ENCODE measurements around the gene OR4D2. TPM values are rescaled to one million over a fixed set of nuclear protein-coding genes. Genes with fewer than 3 reads are reported as not detected.

The OR4D2 gene
- total and polyA plus RNA-seq, 2 of the 13 experiments (the other 11 are each of a cell fraction or from before 2014, with no cell fraction given), result not detected

DNA sequence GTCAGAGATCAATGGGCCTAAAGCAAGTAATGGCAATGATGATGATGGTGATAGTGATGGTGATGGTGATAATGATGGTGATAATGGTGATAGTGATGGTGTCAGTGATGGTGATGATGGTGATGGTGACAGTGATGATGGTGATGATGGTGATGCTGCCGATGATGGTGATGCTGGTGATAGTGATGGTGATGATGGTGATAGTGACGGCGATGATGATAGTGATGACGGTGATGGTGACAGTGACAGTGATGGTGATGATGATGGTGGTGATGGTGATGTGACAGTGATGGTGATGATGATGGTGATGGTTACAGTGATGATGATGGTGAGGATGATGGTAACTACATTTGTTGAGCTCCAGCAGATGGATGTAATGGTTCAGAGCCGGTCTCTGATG is 49.4 kb upstream of the OR4D2 start (continued):
- TF ChIP-seq ZNF781 (CRISPR knock-in tag; IDR thresholded peaks at IDR 0.05; ENCODE audit: borderline replicate concordance, not compliant biosample characterization), result no peak
- TF ChIP-seq NONO (IDR thresholded peaks at IDR 0.05), result no peak
- TF ChIP-seq NONO (CRISPR knock-in tag; conservative IDR thresholded peaks at IDR 0.05), result no peak
- no peak for TF ChIP-seq ZNF441 (CRISPR knock-in tag; IDR thresholded peaks at IDR 0.05; ENCODE audit: borderline replicate concordance)
- TF ChIP-seq PCBP2 (optimal IDR thresholded peaks at IDR 0.05; ENCODE audit: low read depth, low read length, poor library complexity, severe bottlenecking), result no peak
- no peak for TF ChIP-seq ZFAT (CRISPR knock-in tag; conservative IDR thresholded peaks at IDR 0.05)
- no peak for TF ChIP-seq TCF12 (IDR thresholded peaks at IDR 0.05)
- no peak for TF ChIP-seq TCF12 (CRISPR knock-in tag; IDR thresholded peaks at IDR 0.05)
- TF ChIP-seq ZNF850 (CRISPR knock-in tag; conservative IDR thresholded peaks at IDR 0.05), result no peak
- TF ChIP-seq ZNF724P (CRISPR knock-in tag; IDR thresholded peaks at IDR 0.05; ENCODE audit: borderline replicate concordance), result no peak
- TF ChIP-seq ZNF256 (CRISPR knock-in tag; conservative IDR thresholded peaks at IDR 0.05), result no peak
- TF ChIP-seq ZMYM2 (CRISPR knock-in tag; IDR thresholded peaks at IDR 0.05), result no peak
- no peak for TF ChIP-seq ZNF317 (CRISPR knock-in tag; IDR thresholded peaks at IDR 0.05)
- TF ChIP-seq RBM39 (IDR thresholded peaks at IDR 0.05; ENCODE audit: low read depth, low read length, poor library complexity, severe bottlenecking), result no peak
- TF ChIP-seq SETDB1 (CRISPR knock-in tag; IDR thresholded peaks at IDR 0.05; ENCODE audit: borderline replicate concordance), result no peak
- no peak for TF ChIP-seq ATF3 (CRISPR knock-in tag; IDR thresholded peaks at IDR 0.05)
- no peak for TF ChIP-seq KLF11 (CRISPR knock-in tag; IDR thresholded peaks at IDR 0.05)
- TF ChIP-seq, protein P1, sequence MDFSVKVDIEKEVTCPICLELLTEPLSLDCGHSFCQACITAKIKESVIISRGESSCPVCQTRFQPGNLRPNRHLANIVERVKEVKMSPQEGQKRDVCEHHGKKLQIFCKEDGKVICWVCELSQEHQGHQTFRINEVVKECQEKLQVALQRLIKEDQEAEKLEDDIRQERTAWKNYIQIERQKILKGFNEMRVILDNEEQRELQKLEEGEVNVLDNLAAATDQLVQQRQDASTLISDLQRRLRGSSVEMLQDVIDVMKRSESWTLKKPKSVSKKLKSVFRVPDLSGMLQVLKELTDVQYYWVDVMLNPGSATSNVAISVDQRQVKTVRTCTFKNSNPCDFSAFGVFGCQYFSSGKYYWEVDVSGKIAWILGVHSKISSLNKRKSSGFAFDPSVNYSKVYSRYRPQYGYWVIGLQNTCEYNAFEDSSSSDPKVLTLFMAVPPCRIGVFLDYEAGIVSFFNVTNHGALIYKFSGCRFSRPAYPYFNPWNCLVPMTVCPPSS (IDR thresholded peaks at IDR 0.05), result 0 out of 2 replicates have a peak, but pooled peaks have one; percentile 83
- TF ChIP-seq, protein P2, sequence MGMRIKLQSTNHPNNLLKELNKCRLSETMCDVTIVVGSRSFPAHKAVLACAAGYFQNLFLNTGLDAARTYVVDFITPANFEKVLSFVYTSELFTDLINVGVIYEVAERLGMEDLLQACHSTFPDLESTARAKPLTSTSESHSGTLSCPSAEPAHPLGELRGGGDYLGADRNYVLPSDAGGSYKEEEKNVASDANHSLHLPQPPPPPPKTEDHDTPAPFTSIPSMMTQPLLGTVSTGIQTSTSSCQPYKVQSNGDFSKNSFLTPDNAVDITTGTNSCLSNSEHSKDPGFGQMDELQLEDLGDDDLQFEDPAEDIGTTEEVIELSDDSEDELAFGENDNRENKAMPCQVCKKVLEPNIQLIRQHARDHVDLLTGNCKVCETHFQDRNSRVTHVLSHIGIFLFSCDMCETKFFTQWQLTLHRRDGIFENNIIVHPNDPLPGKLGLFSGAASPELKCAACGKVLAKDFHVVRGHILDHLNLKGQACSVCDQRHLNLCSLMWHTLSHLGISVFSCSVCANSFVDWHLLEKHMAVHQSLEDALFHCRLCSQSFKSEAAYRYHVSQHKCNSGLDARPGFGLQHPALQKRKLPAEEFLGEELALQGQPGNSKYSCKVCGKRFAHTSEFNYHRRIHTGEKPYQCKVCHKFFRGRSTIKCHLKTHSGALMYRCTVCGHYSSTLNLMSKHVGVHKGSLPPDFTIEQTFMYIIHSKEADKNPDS (CRISPR knock-in tag; IDR thresholded peaks at IDR 0.05), result no peak
- no peak for TF ChIP-seq POGK (CRISPR knock-in tag; conservative IDR thresholded peaks at IDR 0.05)
- TF ChIP-seq KMT2B (CRISPR knock-in tag; IDR thresholded peaks at IDR 0.05), result no peak
- no peak for TF ChIP-seq SP140L (CRISPR knock-in tag; IDR thresholded peaks at IDR 0.05; ENCODE audit: borderline replicate concordance)
- TF ChIP-seq ATM (IDR thresholded peaks at IDR 0.05; ENCODE audit: borderline replicate concordance), result peak; percentile 61; the same call in 1 of the 2 replicates
- no peak for TF ChIP-seq NFATC3 (CRISPR knock-in tag; IDR thresholded peaks at IDR 0.05)
- no peak for TF ChIP-seq KDM4B (CRISPR knock-in tag; IDR thresholded peaks at IDR 0.05)
- TF ChIP-seq GATAD2A (CRISPR knock-in tag; IDR thresholded peaks at IDR 0.05), result no peak
- TF ChIP-seq, protein P3, sequence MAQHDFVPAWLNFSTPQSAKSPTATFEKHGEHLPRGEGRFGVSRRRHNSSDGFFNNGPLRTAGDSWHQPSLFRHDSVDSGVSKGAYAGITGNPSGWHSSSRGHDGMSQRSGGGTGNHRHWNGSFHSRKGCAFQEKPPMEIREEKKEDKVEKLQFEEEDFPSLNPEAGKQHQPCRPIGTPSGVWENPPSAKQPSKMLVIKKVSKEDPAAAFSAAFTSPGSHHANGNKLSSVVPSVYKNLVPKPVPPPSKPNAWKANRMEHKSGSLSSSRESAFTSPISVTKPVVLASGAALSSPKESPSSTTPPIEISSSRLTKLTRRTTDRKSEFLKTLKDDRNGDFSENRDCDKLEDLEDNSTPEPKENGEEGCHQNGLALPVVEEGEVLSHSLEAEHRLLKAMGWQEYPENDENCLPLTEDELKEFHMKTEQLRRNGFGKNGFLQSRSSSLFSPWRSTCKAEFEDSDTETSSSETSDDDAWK (CRISPR knock-in tag; IDR thresholded peaks at IDR 0.05), result no peak

Measured in HepG2 (cell line).